ENCODE measurements around the gene ERC1. TPM values are rescaled to one million over a fixed set of nuclear protein-coding genes. Genes with fewer than 3 reads are reported as not detected.

The ERC1 gene
- total and polyA plus RNA-seq, 2 of the 4 experiments (the other 2 are of a cell fraction): 11.6 to 25.6 TPM

GRCh38 chr12:1474574-1475153 lies 483.6 kb downstream of the ERC1 start (continued):
- TF ChIP-seq POLR2A (IDR thresholded peaks at IDR 0.05; ENCODE audit: low read depth, low read length) (no peak; the same call in 1 of the 2 replicates), CHD1 (IDR thresholded peaks at IDR 0.05; ENCODE audit: low read depth, low read length) (no peak), MAZ (IDR thresholded peaks at IDR 0.05; ENCODE audit: borderline replicate concordance, low read depth, low read length) (no peak), USF2 (IDR thresholded peaks at IDR 0.05; ENCODE audit: low read depth, low read length) (no peak), BHLHE40 (IDR thresholded peaks at IDR 0.05; ENCODE audit: low read depth, low read length) (0 out of 2 replicates have a peak, but pooled peaks have one; percentile 6), SMC3 (IDR thresholded peaks at IDR 0.05; ENCODE audit: low read depth, low read length) (no peak)
